T-helper 1 cell treated with Interleukin-12 subunit alpha and Interleukin-12 subunit beta and Interleukin-4 antibody, amounts not matched to agents 30 ng/mL and 1 ng/mL, for 36 hours (primary cell): ENCODE data around the gene CCL14. TPM values are rescaled to one million over a fixed set of nuclear protein-coding genes. Genes with fewer than 3 reads are reported as not detected.
"Not testable (repeated sequence)": the region's sequence is repeated elsewhere in the genome, so short reads cannot be mapped to it uniquely, and the experiment has no call there.

Source experiments
- intact Hi-C: fragments of 100-400 bp; cut with micrococcal nuclease; formaldehyde crosslinking; loops from one replicate; pipeline ENCODE4 v1.15.1; 2024
- total RNA-seq: library from RNA; stranded (reverse); gene quantifications from 2 replicates; pipeline ENCODE4 v1.2.3, GENCODE V29; 2022

CCL14 gene
- total RNA-seq, 1 donor from 2014 or later: not detected

GRCh38 chr17:35943537-35943936 lies 43.0 kb downstream of the CCL14 start, which contains the start of gene LYZL6:
TSS of gene LYZL6 (minus strand) at chr17:35943713. CDS start at chr17:35939356, 4,357 bp downstream.
- intact Hi-C loops: no loop called here

DNA sequence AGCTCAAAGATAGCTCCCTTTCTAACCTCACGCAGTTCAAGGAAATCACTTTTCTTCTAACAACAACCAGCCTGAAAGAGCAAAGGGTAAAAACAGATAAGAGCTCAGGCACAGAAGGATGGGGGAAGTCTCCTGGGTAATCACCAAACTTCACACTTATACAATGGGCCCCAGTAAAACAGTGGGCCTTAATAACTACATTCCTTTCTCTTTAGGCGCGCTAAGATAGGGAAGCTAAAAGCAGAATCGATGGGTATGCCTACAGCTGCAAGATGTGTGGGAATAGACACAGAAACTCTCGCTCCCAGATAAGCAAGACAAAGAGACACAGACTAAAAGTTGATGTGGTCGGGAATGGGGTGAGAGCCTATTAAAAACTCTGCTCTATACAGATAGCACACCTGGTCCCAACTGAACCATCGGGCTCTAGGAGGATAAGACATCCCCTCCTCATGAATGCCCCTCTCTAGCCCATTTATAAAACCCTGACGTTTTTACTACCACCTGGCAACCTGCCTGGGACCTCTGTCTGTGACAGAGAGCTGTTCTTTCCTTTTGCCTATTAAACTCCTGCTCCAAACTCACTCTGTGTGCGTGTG lies 43.8 kb downstream of the CCL14 start:
- intact Hi-C loops: no loop called here

DNA sequence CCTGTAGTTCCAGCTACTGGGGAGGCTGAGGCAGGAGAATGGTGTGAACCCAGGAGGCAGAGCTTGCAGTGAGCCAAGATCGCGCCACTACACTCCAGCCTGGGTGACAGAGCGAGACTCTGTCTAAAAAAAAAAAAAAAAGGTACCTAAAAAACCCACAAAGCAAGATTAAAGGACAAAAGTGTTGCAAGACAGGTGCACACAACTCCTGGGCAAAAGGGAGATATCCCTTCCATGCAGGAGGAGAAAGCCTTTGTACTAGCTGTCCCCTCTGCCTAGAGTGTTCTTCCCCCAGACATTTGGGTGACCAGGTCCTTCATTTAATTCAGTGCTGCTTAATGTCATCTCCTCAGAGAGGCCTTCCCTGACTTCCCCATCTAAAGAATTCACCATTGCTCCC lies 48.0 kb downstream of the CCL14 start:
- intact Hi-C loops: not testable (repeated sequence)

- intact Hi-C loops: no loop called here
Measured at GRCh38 chr17:35936063-35936462, 50.5 kb downstream of the CCL14 start.

DNA sequence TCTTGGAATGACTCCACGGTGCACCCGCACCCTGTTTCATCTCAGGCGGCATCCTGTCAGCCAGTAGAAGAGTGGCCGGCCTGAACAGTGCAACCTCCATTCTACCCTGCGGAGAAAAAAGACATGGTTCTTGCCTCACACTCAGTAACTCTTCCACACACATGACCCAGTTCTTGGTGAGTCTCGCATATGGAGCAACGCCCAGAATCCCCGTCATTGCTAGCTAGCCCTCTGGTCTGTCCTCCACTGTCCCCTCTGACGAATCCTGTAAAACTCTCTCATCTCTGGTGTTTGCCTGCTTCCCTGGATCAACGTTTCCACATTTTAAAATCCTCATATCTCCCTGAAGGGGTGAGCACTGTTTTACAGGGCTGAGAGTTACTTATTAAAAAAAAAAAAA lies 51.8 kb downstream of the CCL14 start:
- intact Hi-C loops: no loop called here

Other genes with a start within 250 kb of the CCL14 start
- not detected in 2 replicates for gene GAS2L2, start 233.5 kb downstream of the CCL14 start, total RNA-seq
- gene C17orf50, start 225.8 kb downstream of the CCL14 start, total RNA-seq: not detected in 2 replicates
- not detected in 2 replicates for gene MMP28, start 191.1 kb downstream of the CCL14 start, total RNA-seq
- 275 and 280 TPM in 2 replicates for gene TAF15, start 177.2 kb downstream of the CCL14 start, total RNA-seq
- 0.56 and 0.85 TPM in 2 replicates for gene HEATR9, start 117.8 kb downstream of the CCL14 start, total RNA-seq
- gene CCL5, start 106.4 kb downstream of the CCL14 start, total RNA-seq: 112 and 114 TPM in 2 replicates
- gene RDM1, start 56.0 kb downstream of the CCL14 start, total RNA-seq: 6.1 and 6.3 TPM in 2 replicates
- not detected in 2 replicates for gene LYZL6, start 43.0 kb downstream of the CCL14 start, total RNA-seq
- gene CCL16, start 5.2 kb downstream of the CCL14 start, total RNA-seq: not detected in 2 replicates
- gene CCL15, start 14.8 kb upstream of the CCL14 start, total RNA-seq: not detected in 2 replicates
- gene CCL23, start 31.2 kb upstream of the CCL14 start, total RNA-seq: not detected in 2 replicates
- not detected in 2 replicates for gene CCL18, start 77.5 kb upstream of the CCL14 start, total RNA-seq
- 114 and 123 TPM in 2 replicates for gene CCL3, start 103.4 kb upstream of the CCL14 start, total RNA-seq
- gene CCL4, start 117.1 kb upstream of the CCL14 start, total RNA-seq: 101 and 115 TPM in 2 replicates
- 12.9 and 14.1 TPM in 2 replicates for gene TBC1D3B, start 189.9 kb upstream of the CCL14 start, total RNA-seq
- gene CCL3L1, start 210.0 kb upstream of the CCL14 start, total RNA-seq: 3.8 and 6.9 TPM in 2 replicates
- gene CCL4L2, start 224.3 kb upstream of the CCL14 start, total RNA-seq: 10.2 and 10.8 TPM in 2 replicates